ENCODE results near the gene KRT36.

DNA sequence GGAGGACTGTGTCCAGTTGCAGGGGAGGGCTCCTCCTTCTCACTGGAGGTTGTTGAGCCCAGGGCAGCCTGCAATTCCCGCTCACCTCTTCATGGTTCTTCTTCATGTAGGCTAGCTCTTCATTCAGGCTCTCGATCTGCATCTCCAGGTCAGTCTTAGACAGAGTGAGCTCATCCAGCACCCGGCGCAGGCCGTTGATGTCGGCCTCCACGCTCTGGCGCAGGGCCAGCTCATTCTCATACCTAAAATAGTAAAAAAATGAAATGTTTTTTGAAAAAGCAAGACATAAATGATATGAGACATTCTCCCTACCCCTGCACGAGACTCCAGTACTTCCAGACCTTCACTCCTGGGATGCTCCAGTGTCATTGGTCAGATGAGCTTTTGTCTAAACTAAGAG lies 13.5 kb upstream of the KRT36 start:
- no peak for TF ChIP-seq EZH2 (IDR thresholded peaks at IDR 0.05; ENCODE audit: borderline replicate concordance, low read length)
- TF ChIP-seq, protein P1, sequence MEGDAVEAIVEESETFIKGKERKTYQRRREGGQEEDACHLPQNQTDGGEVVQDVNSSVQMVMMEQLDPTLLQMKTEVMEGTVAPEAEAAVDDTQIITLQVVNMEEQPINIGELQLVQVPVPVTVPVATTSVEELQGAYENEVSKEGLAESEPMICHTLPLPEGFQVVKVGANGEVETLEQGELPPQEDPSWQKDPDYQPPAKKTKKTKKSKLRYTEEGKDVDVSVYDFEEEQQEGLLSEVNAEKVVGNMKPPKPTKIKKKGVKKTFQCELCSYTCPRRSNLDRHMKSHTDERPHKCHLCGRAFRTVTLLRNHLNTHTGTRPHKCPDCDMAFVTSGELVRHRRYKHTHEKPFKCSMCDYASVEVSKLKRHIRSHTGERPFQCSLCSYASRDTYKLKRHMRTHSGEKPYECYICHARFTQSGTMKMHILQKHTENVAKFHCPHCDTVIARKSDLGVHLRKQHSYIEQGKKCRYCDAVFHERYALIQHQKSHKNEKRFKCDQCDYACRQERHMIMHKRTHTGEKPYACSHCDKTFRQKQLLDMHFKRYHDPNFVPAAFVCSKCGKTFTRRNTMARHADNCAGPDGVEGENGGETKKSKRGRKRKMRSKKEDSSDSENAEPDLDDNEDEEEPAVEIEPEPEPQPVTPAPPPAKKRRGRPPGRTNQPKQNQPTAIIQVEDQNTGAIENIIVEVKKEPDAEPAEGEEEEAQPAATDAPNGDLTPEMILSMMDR (IDR thresholded peaks at IDR 0.05; ENCODE audit: low read length): no peak

All from OCI-LY1 (cell line).